Measurements from ENCODE around the gene RANBP10. TPM values are rescaled to one million over a fixed set of nuclear protein-coding genes. Genes with fewer than 3 reads are reported as not detected.

The RANBP10 gene
- total RNA-seq, 2 experiments from 2014 or later = 12.3 to 20.0 TPM

DNA sequence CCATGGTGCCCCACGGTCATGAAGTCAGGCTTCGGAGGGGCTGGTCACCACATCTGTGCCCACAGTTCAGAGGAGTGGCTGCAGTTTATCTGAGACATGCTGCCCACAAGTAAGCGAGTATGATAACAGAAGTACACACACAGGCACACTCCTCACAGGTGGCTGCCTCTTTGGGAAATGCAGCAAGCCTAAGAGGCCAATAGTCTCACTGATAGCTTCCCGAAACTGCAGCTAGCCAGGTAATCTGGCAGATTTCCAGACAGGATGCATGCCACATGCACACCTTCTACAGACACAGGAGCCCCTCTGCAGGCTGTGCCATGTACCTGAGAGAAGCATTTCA is 74.6 kb downstream of the RANBP10 start:
- H3K79me2 ChIP-seq (ENCODE audit: insufficient read depth, low read depth, low read length) = no peaks in the 10 kb centered on the region
- no peak overlapping the region for H3K4me2 ChIP-seq (ENCODE audit: low read length)
- no peak overlapping the region for H3K4me3 ChIP-seq (ENCODE audit: low read depth, low read length, poor library complexity, severe bottlenecking)
- ChIA-PET POLR2A (interaction anchor here (1.3 kb wide), 1 partner anchor 13 kb away, joined by 4 read pairs; the partner anchor contains the start of gene GFOD2), CTCF (ENCODE audit: unreplicated experiment) (no interaction called here)
- no peaks in the 10 kb centered on the region for H3K9me3 ChIP-seq (ENCODE audit: low read length)
- no peaks in the 10 kb centered on the region for H3K4me1 ChIP-seq (ENCODE audit: insufficient read depth, low read length, poor library complexity, severe bottlenecking)
- H2AFZ ChIP-seq (ENCODE audit: low read length) = no peak overlapping the region
- DNase-seq (ENCODE audit: low spot score) = no peak
- H3K9me2 ChIP-seq (ENCODE audit: insufficient read depth, low read length) = no peaks in the 10 kb centered on the region
- no TSS peak for BruUV-seq (replicated peaks)
- peaks cover 52% of the 10 kb centered on the region for H3K36me3 ChIP-seq (ENCODE audit: insufficient read depth, low read length)
- intact Hi-C loops (cut with micrococcal nuclease; ENCODE audit: unreplicated experiment) = no loop called here
- TF ChIP-seq CTCF (conservative IDR thresholded peaks at IDR 0.05; ENCODE audit: low read length) (no peak), EZH2phosphoT487 (IDR thresholded peaks at IDR 0.05; ENCODE audit: borderline replicate concordance, low read depth, low read length) (no peak)
- H3K27ac ChIP-seq (ENCODE audit: low read depth, low read length, poor library complexity, severe bottlenecking) = no peak overlapping the region
- H4K20me1 ChIP-seq (ENCODE audit: insufficient read depth, low read length) = no peaks in the 10 kb centered on the region

- intact Hi-C loops (cut with micrococcal nuclease; ENCODE audit: unreplicated experiment) = no loop called here
- H3K36me3 ChIP-seq (ENCODE audit: insufficient read depth, low read length) = peaks cover 56% of the 10 kb centered on the region
- CTCF ChIA-PET (ENCODE audit: unreplicated experiment) = no interaction called here
- no peaks in the 10 kb centered on the region for H4K20me1 ChIP-seq (ENCODE audit: insufficient read depth, low read length)
- BruUV-seq (replicated peaks) = no TSS peak
- H3K9me3 ChIP-seq (ENCODE audit: low read length) = no peaks in the 10 kb centered on the region
- no peaks in the 10 kb centered on the region for H3K79me2 ChIP-seq (ENCODE audit: insufficient read depth, low read depth, low read length)
- no peaks in the 10 kb centered on the region for H3K9me2 ChIP-seq (ENCODE audit: insufficient read depth, low read length)
- H3K27ac ChIP-seq (ENCODE audit: low read depth, low read length, poor library complexity, severe bottlenecking) = no peak overlapping the region
- POLR2A ChIA-PET = interaction anchor here (1.3 kb wide), 1 partner anchor 12 kb away, joined by 4 read pairs; the partner anchor contains the start of gene GFOD2
- no peak overlapping the region for H3K4me2 ChIP-seq (ENCODE audit: low read length)
- no peak overlapping the region for H3K4me3 ChIP-seq (ENCODE audit: low read depth, low read length, poor library complexity, severe bottlenecking)
- no peak for DNase-seq (ENCODE audit: low spot score)
- H3K4me1 ChIP-seq (ENCODE audit: insufficient read depth, low read length, poor library complexity, severe bottlenecking) = no peaks in the 10 kb centered on the region
- no peak overlapping the region for H2AFZ ChIP-seq (ENCODE audit: low read length)
- TF ChIP-seq CTCF (conservative IDR thresholded peaks at IDR 0.05; ENCODE audit: low read length) = no peak
- no peak for TF ChIP-seq EZH2phosphoT487 (IDR thresholded peaks at IDR 0.05; ENCODE audit: borderline replicate concordance, low read depth, low read length)
Observed at GRCh38 chr16:67731071-67731752, 75.1 kb downstream of the RANBP10 start.

DNA sequence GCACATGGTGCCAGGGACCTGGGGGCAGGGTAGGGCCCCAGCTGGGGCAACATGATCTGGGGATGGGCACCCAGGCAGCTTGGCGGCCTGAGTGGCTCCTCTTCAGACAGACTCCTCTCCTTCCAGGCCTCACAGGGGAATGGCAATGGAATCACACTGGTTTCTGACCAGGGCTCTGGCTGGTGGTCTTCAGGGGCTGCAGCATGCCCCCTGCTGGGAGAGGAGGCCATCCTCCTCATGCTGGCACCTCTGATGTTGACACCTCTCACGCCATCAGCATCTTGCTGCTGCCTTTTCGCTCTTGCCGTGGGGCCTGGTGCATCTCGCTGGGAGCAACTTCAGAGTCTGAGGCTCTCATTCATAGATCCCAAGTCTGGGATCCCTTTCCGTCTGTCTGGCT is 76.0 kb downstream of the RANBP10 start:
- no peak for DNase-seq (ENCODE audit: low spot score)
- Histone ChIP-seq H3K4me3 (ENCODE audit: low read depth, low read length, poor library complexity, severe bottlenecking) (no peak overlapping the region), H3K9me3 (ENCODE audit: low read length) (no peaks in the 10 kb centered on the region), H3K9me2 (ENCODE audit: insufficient read depth, low read length) (no peaks in the 10 kb centered on the region), H2AFZ (ENCODE audit: low read length) (no peak overlapping the region), H3K36me3 (ENCODE audit: insufficient read depth, low read length) (peaks cover 60% of the 10 kb centered on the region), H3K27ac (ENCODE audit: low read depth, low read length, poor library complexity, severe bottlenecking) (no peak overlapping the region), H3K4me2 (ENCODE audit: low read length) (no peak overlapping the region), H3K79me2 (ENCODE audit: insufficient read depth, low read depth, low read length) (no peaks in the 10 kb centered on the region), H4K20me1 (ENCODE audit: insufficient read depth, low read length) (no peaks in the 10 kb centered on the region), H3K4me1 (ENCODE audit: insufficient read depth, low read length, poor library complexity, severe bottlenecking) (no peaks in the 10 kb centered on the region)
- POLR2A ChIA-PET = no interaction called here
- intact Hi-C loops (cut with micrococcal nuclease; ENCODE audit: unreplicated experiment) = no loop called here
- CTCF ChIA-PET (ENCODE audit: unreplicated experiment) = no interaction called here
- no peak for TF ChIP-seq EZH2phosphoT487 (IDR thresholded peaks at IDR 0.05; ENCODE audit: borderline replicate concordance, low read depth, low read length)
- TF ChIP-seq CTCF (conservative IDR thresholded peaks at IDR 0.05; ENCODE audit: low read length) = 0 out of 2 replicates have a peak, but pooled peaks have one; percentile 16
- BruUV-seq (replicated peaks) = no TSS peak
